Body of pancreas (tissue), 4 donors: ENCODE measurements around the gene ISOC2.
"Not testable (repeated sequence)": the region's sequence is repeated elsewhere in the genome, so short reads cannot be mapped to it uniquely, and the experiment has no call there.

Experiments
- CTCF ChIP-seq, 7 experiments: fragments of 450-650 bp in 4 of 7; fragments of 200-600 bp in 3 of 7; sonication (generic) in 3 of 7; IDR thresholded peaks; one replicate each; pipeline ENCODE4 v1.5.1; 2016 to 2019; ENCODE audit warnings: antibody characterized with exemption in 7 of 7
- POLR2A ChIP-seq, 3 donors: fragments of 450-650 bp; IDR thresholded peaks; one replicate each; pipeline ENCODE4 v1.6.1; 2016; ENCODE audit warnings: antibody characterized with exemption in 3 of 3, mild to moderate bottlenecking in 2 of 3

DNA sequence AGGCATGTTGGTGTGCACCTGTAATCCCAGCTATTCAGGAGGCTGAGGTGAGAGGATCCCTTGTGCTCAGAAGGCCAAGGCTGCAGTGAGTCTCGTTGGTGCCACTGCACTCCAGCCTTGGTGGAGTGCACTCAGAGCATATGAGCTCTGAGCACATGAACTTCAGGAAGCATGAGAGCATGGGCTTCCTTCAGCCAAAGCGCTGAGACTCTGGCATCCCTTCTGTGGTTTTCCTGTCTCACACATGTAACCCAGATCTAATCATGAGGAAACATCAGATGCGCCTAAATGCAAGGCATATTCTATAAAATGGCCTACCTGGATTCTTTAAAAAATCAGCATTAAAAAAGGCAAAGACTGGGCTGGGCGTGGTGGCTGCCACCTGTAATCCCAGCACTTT lies 40.2 kb downstream of the ISOC2 start:
- not testable (repeated sequence) for TF ChIP-seq CTCF, POLR2A (IDR thresholded peaks at IDR 0.05)
